GM21381 (cell line): Measurements from ENCODE around the gene RPTOR.

Experiments used
- ATAC-seq: cut with Tn5 transposase; IDR thresholded peaks from one replicate; pipeline ENCODE4 v1.9.1; 2021; ENCODE audit warnings: mild to moderate bottlenecking, moderate library complexity; ENCODE audit not compliant: unreplicated experiment

RPTOR gene

DNA sequence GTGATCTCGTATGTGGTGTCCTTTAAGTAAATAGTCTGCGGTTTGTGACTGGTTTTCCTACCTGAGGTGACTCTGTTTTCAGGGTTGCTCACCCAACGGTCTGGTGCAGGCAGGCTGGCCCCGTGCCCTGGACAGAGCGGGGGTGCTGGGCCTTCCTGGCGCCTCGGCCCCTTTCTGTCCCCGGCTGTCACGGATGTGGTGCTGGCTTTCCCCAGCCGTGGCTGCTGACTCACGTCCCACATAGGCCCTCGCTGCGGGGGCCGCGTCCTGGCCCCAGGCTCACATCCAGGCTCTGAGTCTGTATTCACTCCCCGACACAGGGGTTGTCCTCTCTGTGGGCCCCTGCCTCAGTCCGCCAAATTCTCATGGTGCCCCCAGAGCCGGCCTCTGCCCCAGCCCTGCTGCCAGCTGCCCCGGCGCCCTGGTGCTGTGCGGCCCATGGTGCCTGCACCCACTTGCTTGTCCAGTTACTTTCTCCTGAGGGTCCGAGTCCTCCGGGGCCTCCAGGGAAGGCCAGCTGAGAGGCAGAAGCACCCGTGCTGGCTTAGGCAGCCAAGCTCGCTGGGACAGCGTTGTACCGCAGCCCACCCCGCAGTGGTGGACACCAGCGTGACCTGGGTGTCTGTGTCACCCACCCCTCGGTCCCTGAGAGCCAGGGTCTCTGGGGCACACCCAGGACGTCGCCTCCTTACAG, 452.9 kb downstream of the RPTOR start:
- ATAC-seq = no peak

GRCh38 chr17:80998118-80998747, 453.6 kb downstream of the RPTOR start:
- ATAC-seq = no peak

GRCh38 chr17:80998748-80999535, 454.3 kb downstream of the RPTOR start:
- no peak for ATAC-seq

- no peak for ATAC-seq
Measured at GRCh38 chr17:80999536-81000333, 455.1 kb downstream of the RPTOR start.

DNA sequence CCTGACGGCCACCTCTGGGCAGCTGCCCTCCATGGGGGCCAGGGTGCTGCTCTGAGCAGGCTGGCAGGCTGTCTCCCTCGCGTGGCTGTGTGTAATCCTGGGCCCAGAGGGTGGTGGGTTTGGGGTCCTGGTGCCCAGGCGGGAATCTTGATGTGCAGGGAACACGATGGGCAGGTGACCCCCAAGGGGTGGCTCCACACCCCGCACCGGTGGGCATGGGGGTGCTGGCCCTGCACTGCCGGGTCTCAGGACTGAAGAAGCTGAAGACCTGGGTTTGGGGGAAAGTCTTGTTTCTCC, 455.6 kb downstream of the RPTOR start:
- ATAC-seq = no peak

DNA sequence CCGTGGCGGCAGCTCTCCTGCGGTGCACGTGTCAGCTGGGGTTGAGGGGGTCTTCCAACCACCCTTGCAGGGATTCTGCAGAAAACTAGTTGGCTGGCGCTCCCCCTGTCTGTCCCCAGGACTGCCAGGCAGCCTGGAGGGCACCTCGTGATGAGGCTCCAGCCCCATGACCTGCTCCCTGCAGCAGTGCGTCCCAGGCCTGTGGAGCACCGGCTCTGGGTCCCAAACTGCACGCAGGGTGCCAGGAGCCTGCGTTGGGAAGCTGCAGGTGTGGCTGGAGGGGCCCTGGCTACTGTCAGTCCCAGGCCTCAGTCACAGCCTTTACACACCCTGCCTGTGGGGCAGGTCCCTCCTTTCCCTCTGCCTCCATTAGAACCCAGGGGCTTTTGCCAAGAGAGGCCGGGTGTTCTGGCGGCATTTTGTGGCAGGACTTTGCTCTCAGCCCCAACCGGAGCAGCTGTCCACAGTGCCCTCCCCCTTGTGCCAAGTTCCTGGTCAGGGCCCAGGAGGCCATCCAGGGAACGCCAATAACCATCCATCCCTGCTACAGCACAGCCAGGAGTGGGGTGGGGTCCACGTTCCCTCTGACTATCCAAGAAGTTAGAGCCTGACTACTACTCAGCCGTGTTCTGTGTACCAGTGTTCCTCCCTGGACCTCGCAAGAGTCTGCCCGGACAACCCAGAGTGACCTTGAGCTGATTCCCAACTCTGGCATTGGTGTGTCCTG, 456.2 kb downstream of the RPTOR start:
- ATAC-seq = no peak

- ATAC-seq = no peak
Measured at GRCh38 chr17:81002013-81002384, 457.4 kb downstream of the RPTOR start.

GRCh38 chr17:81002409-81003361, 458.0 kb downstream of the RPTOR start:
- no peak for ATAC-seq

- no peak for ATAC-seq
Measured at GRCh38 chr17:81003711-81004475, 459.3 kb downstream of the RPTOR start.

DNA sequence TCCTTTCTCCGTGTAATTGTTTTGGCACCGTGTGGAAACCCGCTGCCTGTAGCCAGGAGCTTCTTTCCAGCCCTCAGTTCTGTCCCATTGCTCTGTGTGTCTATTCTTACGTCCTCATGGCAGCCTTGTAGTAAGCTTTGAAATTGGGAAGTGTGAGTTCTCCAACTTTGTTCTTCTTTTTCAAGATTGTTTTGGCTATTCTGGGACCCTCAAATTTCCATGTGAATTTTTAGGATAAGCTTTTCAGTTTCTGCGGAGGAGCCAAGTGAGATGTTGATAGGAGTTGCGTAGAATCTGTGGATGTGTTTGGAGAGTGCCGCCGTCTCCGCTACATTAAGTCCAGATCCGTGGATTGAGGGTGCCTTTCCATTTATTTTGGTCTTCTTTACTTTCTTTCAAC, 462.3 kb downstream of the RPTOR start:
- no peak for ATAC-seq

GRCh38 chr17:81008140-81008539, 463.5 kb downstream of the RPTOR start:
- ATAC-seq = no peak

DNA sequence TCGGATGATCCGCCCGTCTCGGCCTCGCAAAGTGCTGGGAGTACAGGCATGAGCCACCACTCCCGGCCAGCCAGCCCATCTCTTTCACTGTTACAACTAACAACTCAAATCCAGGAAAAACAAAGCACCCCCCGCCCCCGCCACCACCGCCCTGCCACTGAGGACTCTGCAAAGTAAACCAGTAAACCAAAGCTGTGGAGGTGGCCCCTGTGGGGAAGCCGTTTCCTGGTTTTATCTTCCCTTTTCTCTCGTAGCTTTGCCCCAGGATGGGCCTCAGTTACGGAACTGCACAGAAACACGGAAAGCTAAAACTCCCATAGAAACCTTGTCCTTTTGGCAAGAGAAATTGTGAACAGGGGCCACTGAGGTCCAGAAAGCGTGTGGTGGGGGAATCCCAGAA, 464.5 kb downstream of the RPTOR start:
- no peak for ATAC-seq

DNA sequence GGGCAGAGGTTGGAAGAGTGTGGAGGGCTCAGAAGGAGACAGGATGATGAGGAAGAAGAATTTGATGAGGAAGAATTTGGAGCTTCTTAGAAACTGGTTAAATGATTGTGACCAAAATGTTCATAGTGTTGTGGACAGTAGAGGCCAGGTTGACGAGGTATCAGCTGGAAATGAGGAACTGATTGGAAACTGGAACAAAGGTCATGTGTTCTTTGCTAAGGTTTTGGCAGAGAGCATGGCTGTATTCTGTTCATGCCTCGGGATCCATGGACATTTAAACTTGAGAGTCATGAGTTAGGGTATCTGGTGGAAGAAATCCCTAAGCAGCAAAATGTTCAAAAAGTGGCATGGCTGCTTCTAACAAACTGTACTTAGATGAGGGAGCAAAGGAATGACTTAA, 466.3 kb downstream of the RPTOR start:
- no peak for ATAC-seq

DNA sequence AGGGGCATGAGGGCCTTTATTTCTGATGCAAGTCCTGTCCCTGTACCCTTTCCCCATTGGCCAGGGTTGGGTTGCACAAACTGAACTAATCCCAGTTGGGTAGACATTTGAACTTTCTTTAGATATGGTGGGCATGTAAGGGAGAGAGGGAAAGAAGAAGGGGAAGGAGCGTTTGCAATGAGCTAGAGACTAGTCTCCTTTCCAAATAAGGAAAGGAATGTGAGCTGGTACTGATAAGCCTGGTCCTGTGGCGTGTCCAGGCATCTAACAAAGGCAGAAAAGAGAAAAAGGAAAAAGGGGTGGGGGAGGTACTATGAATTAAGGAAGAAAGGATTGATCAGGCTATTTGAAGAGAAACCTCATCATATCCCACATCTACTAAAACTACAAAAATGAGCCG, 467.3 kb downstream of the RPTOR start:
- no peak for ATAC-seq

DNA sequence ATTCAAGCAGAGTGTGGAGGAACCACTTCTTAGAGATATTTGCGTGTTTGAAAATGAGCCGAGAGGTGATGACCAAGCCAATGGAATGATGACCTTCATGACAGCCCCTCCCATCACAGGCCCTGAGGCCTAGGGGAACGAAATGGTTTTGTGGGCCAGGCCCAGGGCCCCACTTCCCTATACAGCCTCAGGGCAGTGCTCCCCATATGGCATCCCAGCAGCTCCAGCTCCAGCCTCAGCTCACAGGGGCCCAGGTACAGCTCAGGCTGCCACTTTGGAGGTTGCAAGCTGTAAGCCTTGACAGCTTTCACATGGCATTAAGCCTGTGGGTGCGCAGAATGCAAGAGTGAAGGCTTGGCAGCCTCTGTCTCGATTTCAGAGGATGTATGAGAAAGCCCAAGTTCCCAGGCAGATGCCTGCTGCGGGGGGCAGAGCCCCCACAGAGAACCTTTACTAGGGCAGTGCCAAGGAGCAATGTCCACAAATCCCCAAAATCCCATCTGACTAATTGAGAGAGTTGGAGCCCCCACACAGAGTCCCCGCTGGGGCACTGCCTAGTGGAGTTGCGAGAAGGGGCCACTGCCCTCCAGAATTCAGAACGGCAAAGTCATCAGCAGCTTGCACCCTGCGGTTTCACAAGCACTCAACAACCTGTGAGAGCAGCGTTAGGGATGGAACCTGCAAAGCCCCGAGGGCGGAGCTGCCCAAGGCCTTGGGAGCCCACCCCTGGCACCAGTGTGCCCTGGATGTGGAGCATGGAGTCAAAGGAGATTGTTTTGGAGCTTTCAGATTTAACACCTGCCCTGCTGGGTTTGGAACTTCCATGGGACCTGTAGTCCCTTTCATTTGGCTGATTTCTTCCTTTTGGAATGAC, 468.2 kb downstream of the RPTOR start:
- no peak for ATAC-seq

- ATAC-seq = no peak
Measured at GRCh38 chr17:81013642-81014041, 469.0 kb downstream of the RPTOR start.

GRCh38 chr17:81015136-81015535, 470.5 kb downstream of the RPTOR start:
- no peak for ATAC-seq
